ENCODE measurements around the gene NUP153.

The NUP153 gene

DNA sequence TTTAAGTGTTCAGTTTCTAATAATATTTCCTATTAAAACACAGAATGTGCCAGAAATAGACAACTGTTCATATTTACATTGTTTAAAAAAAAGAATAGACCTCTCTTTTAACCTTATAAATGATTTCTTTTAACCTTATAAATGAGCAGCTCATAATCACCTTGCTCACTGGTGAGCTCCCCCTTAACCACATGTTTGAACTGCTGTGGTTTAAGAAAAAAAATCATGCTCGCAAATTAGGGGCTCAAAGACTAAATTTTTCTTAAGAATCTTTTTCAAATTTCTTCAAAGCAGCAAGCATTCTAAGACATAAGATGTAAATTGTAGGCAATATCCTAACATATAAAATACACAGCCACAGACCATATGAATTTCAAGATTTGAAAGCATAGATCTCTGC lies 73.8 kb downstream of the NUP153 start:
- TF ChIP-seq, protein P1, sequence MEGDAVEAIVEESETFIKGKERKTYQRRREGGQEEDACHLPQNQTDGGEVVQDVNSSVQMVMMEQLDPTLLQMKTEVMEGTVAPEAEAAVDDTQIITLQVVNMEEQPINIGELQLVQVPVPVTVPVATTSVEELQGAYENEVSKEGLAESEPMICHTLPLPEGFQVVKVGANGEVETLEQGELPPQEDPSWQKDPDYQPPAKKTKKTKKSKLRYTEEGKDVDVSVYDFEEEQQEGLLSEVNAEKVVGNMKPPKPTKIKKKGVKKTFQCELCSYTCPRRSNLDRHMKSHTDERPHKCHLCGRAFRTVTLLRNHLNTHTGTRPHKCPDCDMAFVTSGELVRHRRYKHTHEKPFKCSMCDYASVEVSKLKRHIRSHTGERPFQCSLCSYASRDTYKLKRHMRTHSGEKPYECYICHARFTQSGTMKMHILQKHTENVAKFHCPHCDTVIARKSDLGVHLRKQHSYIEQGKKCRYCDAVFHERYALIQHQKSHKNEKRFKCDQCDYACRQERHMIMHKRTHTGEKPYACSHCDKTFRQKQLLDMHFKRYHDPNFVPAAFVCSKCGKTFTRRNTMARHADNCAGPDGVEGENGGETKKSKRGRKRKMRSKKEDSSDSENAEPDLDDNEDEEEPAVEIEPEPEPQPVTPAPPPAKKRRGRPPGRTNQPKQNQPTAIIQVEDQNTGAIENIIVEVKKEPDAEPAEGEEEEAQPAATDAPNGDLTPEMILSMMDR (IDR thresholded peaks at IDR 0.05; ENCODE audit: borderline replicate concordance, control extremely low read depth, extremely low read depth, insufficient read depth, missing control alignments), result no peak
- in situ Hi-C loops (cut with MboI; ENCODE audit: low sequenced_read_pairs, unreplicated experiment), result no loop called here
- DNase-seq (ENCODE audit: low spot score), result no peak

GRCh38 chr6:17630511-17631073 lies 76.1 kb downstream of the NUP153 start:
- in situ Hi-C loops (cut with MboI; ENCODE audit: low sequenced_read_pairs, unreplicated experiment), result no loop called here
- TF ChIP-seq, protein P1 (IDR thresholded peaks at IDR 0.05; ENCODE audit: borderline replicate concordance, control extremely low read depth, extremely low read depth, insufficient read depth, missing control alignments), result no peak
- DNase-seq (ENCODE audit: low spot score), result no peak

- TF ChIP-seq, protein P1 (IDR thresholded peaks at IDR 0.05; ENCODE audit: borderline replicate concordance, control extremely low read depth, extremely low read depth, insufficient read depth, missing control alignments), result no peak
- in situ Hi-C loops (cut with MboI; ENCODE audit: low sequenced_read_pairs, unreplicated experiment), result no loop called here
- DNase-seq (ENCODE audit: low spot score), result no peak
These were observed 76.8 kb downstream of the NUP153 start for GRCh38 chr6:17629824-17630510.

- no peak for DNase-seq (ENCODE audit: low spot score)
- in situ Hi-C loops (cut with MboI; ENCODE audit: low sequenced_read_pairs, unreplicated experiment), result no loop called here
- TF ChIP-seq, protein P1 (IDR thresholded peaks at IDR 0.05; ENCODE audit: borderline replicate concordance, control extremely low read depth, extremely low read depth, insufficient read depth, missing control alignments), result no peak
These were observed 77.9 kb downstream of the NUP153 start for GRCh38 chr6:17628873-17629272.

GRCh38 chr6:17624396-17624795 lies 82.3 kb downstream of the NUP153 start:
- DNase-seq (ENCODE audit: low spot score), result no peak
- TF ChIP-seq, protein P1 (IDR thresholded peaks at IDR 0.05; ENCODE audit: borderline replicate concordance, control extremely low read depth, extremely low read depth, insufficient read depth, missing control alignments), result no peak
- in situ Hi-C loops (cut with MboI; ENCODE audit: low sequenced_read_pairs, unreplicated experiment), result no loop called here

- TF ChIP-seq, protein P1 (IDR thresholded peaks at IDR 0.05; ENCODE audit: borderline replicate concordance, control extremely low read depth, extremely low read depth, insufficient read depth, missing control alignments), result no peak
- in situ Hi-C loops (cut with MboI; ENCODE audit: low sequenced_read_pairs, unreplicated experiment), result no loop called here
- no peak for DNase-seq (ENCODE audit: low spot score)
These were observed 84.6 kb downstream of the NUP153 start for GRCh38 chr6:17622144-17622543.
